Progenitor cell of endocrine pancreas (in vitro differentiated cells): Measurements from ENCODE around the gene AK2. TPM values are rescaled to one million over a fixed set of nuclear protein-coding genes. Genes with fewer than 3 reads are reported as not detected.
"Not testable (repeated sequence)": the region's sequence is repeated elsewhere in the genome, so short reads cannot be mapped to it uniquely, and the experiment has no call there.

Experiments used
- DNase-seq: peaks from one replicate; pipeline ENCODE4 v3.0.0; 2021; ENCODE audit warnings: low spot score; ENCODE audit not compliant: unreplicated experiment
- H3K27ac Mint-ChIP-seq: 2 replicates; pipeline ENCODE4 v1.8.0; 2021; ENCODE audit warnings: mild to moderate bottlenecking, moderate library complexity, mixed read lengths
- H3K27me3 Mint-ChIP-seq: 2 replicates; pipeline ENCODE4 v1.8.0; 2021; ENCODE audit warnings: mixed read lengths
- H3K36me3 Mint-ChIP-seq: 2 replicates; pipeline ENCODE4 v1.8.0; 2022; ENCODE audit warnings: mixed read lengths; ENCODE audit not compliant: insufficient read depth
- H3K4me1 Mint-ChIP-seq: 2 replicates; pipeline ENCODE4 v1.8.0; 2021; ENCODE audit warnings: low read depth, mixed read lengths
- H3K4me3 Mint-ChIP-seq: 2 replicates; pipeline ENCODE4 v1.8.0; 2021; ENCODE audit warnings: low read depth, mild to moderate bottlenecking, moderate library complexity, mixed read lengths
- H3K9me3 Mint-ChIP-seq: 2 replicates; pipeline ENCODE4 v1.8.0; 2021; ENCODE audit warnings: low read depth, mixed read lengths
- CTCF ChIP-seq: fragments of 200-600 bp; sonication (generic); IDR thresholded peaks from one replicate; pipeline ENCODE4 v1.5.0; 2021; ENCODE audit warnings: antibody characterized with exemption, mild to moderate bottlenecking; ENCODE audit not compliant: unreplicated experiment
- total RNA-seq: library from RNA; stranded (reverse); gene quantifications from 2 replicates; pipeline ENCODE4 v1.2.1, GENCODE V29; 2021

The AK2 gene
- total RNA-seq, 1 donor from 2014 or later: 116 TPM

GRCh38 chr1:33049371-33049770 is 12.7 kb upstream of the AK2 start:
- H3K36me3 Mint-ChIP-seq: peaks cover 1% of the 10 kb centered on the region
- H3K9me3 Mint-ChIP-seq: peaks cover 6% of the 10 kb centered on the region
- H3K4me3 Mint-ChIP-seq: no peak overlapping the region
- H3K27ac Mint-ChIP-seq: no peak overlapping the region
- DNase-seq: no peak
- TF ChIP-seq CTCF: no peak
- no peaks in the 10 kb centered on the region for H3K27me3 Mint-ChIP-seq
- peaks cover 1% of the 10 kb centered on the region for H3K4me1 Mint-ChIP-seq

- DNase-seq: no peak
- no peak for TF ChIP-seq CTCF
- Mint-ChIP-seq H3K4me3 (no peak overlapping the region), H3K27ac (no peak overlapping the region), H3K36me3 (peaks cover 1% of the 10 kb centered on the region), H3K9me3 (peaks cover 4% of the 10 kb centered on the region), H3K27me3 (no peaks in the 10 kb centered on the region), H3K4me1 (peaks cover 7% of the 10 kb centered on the region)
Observed at GRCh38 chr1:33048426-33048825, 11.7 kb upstream of the AK2 start.

- Mint-ChIP-seq H3K27me3 (no peaks in the 10 kb centered on the region), H3K9me3 (peaks cover 3% of the 10 kb centered on the region), H3K27ac (no peak overlapping the region), H3K36me3 (peaks cover 1% of the 10 kb centered on the region), H3K4me3 (no peak overlapping the region), H3K4me1 (peaks cover 7% of the 10 kb centered on the region)
- DNase-seq: no peak
- no peak for TF ChIP-seq CTCF
Observed at GRCh38 chr1:33047839-33048305, 11.2 kb upstream of the AK2 start.

GRCh38 chr1:33047290-33047689 is 10.6 kb upstream of the AK2 start:
- H3K4me3 Mint-ChIP-seq: no peak overlapping the region
- no peaks in the 10 kb centered on the region for H3K27me3 Mint-ChIP-seq
- no peak for TF ChIP-seq CTCF
- peaks cover 1% of the 10 kb centered on the region for H3K36me3 Mint-ChIP-seq
- peaks cover 7% of the 10 kb centered on the region for H3K4me1 Mint-ChIP-seq
- peaks cover 3% of the 10 kb centered on the region for H3K9me3 Mint-ChIP-seq
- DNase-seq: no peak
- no peak overlapping the region for H3K27ac Mint-ChIP-seq

- H3K4me1 Mint-ChIP-seq: not testable (repeated sequence)
Observed at GRCh38 chr1:33046234-33046633, 9.6 kb upstream of the AK2 start.

GRCh38 chr1:33045814-33046213 is 9.1 kb upstream of the AK2 start:
- Mint-ChIP-seq H3K36me3 (peaks cover 1% of the 10 kb centered on the region), H3K27me3 (no peaks in the 10 kb centered on the region), H3K4me3 (no peak overlapping the region), H3K27ac (no peak overlapping the region), H3K4me1 (peaks cover 7% of the 10 kb centered on the region), H3K9me3 (peaks cover 3% of the 10 kb centered on the region)
- TF ChIP-seq CTCF: no peak
- no peak for DNase-seq

More at GRCh38 chr1:33046234-33046633, 9.6 kb upstream of the AK2 start:
- not testable (repeated sequence) for H3K9me3 Mint-ChIP-seq, H3K4me3 Mint-ChIP-seq, H3K36me3 Mint-ChIP-seq, DNase-seq, H3K27ac Mint-ChIP-seq, H3K27me3 Mint-ChIP-seq
